ENCODE data around the gene RETREG1. TPM values are rescaled to one million over a fixed set of nuclear protein-coding genes. Genes with fewer than 3 reads are reported as not detected.
"Not testable (repeated sequence)": the region's sequence is repeated elsewhere in the genome, so short reads cannot be mapped to it uniquely, and the experiment has no call there.

Gene RETREG1, protein sequence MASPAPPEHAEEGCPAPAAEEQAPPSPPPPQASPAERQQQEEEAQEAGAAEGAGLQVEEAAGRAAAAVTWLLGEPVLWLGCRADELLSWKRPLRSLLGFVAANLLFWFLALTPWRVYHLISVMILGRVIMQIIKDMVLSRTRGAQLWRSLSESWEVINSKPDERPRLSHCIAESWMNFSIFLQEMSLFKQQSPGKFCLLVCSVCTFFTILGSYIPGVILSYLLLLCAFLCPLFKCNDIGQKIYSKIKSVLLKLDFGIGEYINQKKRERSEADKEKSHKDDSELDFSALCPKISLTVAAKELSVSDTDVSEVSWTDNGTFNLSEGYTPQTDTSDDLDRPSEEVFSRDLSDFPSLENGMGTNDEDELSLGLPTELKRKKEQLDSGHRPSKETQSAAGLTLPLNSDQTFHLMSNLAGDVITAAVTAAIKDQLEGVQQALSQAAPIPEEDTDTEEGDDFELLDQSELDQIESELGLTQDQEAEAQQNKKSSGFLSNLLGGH
- 10 to 100 TPM; 31.8 to 48.7 (median 42.0) TPM for polyA plus RNA-seq (ENCODE audit: insufficient read length in 4 of 4)

DNA sequence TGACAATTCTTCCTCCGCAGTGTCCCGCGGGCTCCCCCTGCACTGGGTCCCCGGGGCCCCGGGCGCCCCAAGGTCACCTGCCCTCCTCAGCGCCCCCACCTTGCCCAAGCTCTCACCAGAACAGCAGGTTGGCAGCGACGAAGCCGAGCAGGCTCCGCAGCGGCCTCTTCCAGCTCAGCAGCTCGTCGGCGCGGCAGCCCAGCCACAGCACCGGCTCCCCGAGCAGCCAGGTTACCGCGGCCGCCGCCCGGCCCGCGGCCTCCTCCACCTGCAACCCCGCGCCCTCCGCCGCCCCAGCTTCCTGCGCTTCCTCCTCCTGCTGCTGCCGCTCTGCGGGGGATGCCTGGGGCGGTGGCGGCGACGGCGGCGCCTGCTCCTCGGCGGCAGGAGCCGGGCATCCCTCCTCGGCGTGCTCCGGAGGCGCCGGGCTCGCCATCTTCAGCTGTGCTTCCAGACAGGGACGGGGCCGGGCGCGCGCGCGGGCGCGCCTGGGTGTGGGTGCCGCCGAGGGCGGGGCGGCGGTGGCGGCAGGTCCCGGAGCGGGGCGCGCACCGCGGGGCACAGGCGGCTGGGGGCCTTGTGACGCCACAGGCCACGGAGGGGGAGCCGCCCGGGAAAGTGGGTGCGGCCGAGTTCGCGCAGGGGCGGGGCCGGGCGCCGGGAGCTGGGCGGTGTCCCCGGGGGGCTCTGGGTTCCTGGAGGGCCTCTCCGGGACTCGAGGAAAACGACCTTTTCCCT, at the start of gene RETREG1:
RETREG1 (minus strand) TSS at position 462 of the 738 bp plus-strand sequence; CDS start at position 436, 26 bp downstream.
- DNase-seq (ENCODE audit: low read depth in 4 of 4, low spot score in 2 of 4) = no peak

GRCh38 chr5:16666130-16666882, 49.5 kb upstream of the RETREG1 start:
- DNase-seq (ENCODE audit: low read depth in 4 of 4, low spot score in 2 of 4) = no peak

DNA sequence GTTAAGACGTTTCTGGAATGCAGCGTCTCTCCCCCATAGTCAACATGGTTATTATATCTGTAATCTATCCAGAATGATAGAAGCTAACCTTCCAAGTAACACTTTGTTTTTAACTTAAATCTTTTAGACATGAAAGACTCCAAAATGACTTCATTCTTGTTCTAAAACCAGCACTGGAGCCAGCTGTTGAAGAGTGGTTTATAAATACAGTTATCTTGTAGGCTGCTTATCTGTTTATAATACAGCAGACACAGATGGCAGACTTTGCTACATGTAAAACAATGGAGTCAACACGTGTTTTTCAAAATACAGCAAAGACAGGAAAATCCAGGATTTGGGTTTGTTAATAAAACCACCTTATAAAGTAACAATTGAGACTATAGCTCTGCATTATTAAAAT, 48.8 kb upstream of the RETREG1 start:
- DNase-seq (ENCODE audit: low read depth in 4 of 4, low spot score in 2 of 4) = no peak

GRCh38 chr5:16664368-16664767, 47.6 kb upstream of the RETREG1 start:
- no peak for DNase-seq (ENCODE audit: low read depth in 4 of 4, low spot score in 2 of 4)

GRCh38 chr5:16663840-16664239, 47.0 kb upstream of the RETREG1 start:
- no peak for DNase-seq (ENCODE audit: low read depth in 4 of 4, low spot score in 2 of 4)

GRCh38 chr5:16661713-16662112, 44.9 kb upstream of the RETREG1 start:
- DNase-seq (ENCODE audit: low read depth in 4 of 4, low spot score in 2 of 4) = no peak

DNA sequence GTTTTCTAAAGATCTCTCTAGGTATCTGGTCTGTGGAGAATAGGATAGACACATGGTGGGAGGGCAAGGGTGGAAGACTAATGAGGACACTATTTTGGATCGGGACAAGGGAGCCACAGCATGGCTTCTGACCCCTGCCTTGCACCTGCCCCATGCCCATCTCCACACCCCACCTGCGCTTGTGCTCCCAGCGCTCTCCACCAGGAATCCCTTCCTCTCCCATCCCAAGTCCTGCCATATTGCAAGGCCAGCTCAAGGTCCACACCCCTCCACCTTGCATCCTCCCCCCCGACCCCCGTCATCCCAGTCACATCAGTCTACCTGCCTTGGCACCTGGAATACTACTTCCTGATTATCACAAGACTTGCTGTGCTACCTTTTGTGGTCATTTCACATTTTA, 44.2 kb upstream of the RETREG1 start:
- no peak for DNase-seq (ENCODE audit: low read depth in 4 of 4, low spot score in 2 of 4)

DNA sequence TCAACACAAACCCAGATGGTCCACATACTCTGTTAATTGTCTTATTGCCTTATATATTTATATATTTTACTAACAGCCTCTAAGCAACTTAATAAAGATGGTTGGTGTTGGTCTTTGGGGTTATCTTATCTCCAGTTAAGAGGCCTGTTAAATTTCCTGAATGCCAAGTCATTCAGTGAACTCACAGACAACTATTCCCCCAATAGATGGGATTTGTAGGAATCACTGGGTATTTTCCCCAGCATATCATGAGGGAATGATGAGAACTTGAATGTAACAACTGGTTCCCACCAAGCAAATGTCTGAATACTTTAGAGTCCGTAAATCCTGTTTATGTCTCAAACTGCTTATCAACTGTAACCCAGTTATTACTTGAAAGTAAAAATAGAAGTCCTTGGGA, 42.7 kb upstream of the RETREG1 start:
- no peak for DNase-seq (ENCODE audit: low read depth in 4 of 4, low spot score in 2 of 4)

GRCh38 chr5:16656561-16657191, 39.9 kb upstream of the RETREG1 start:
- DNase-seq (ENCODE audit: low read depth in 4 of 4, low spot score in 2 of 4) = no peak

DNA sequence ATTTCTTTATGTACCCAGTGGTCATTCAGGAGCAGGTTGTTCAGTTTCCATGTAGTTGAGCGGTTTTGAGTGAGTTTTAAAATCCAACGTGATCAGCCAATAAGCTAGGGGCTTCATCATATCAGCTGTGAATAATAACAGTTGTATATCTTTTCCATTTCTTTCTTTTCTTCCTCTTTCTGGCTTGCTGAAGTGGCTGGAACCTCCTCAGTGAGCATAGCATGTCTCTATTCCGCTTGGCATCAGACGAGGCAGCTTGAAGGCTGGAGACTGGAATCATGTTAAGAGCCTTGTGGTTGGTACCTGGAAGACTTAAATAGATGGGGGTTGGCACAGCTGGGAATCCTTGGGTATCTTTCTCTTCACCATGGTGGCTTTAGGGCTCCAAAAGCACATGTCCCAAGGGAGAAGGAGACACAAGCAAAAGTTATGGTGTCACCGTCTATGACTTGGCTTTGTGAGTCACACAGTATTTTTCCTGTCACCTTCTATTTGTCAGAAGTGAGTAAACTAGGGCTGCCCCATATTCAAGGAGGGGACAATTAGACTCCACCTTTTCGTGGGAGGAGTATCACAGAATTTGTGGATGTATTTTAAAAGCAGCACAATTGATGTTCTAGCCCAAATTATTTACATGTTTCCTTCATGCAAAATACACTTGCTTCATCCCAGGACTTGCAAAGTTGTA, 38.0 kb upstream of the RETREG1 start:
- DNase-seq (ENCODE audit: low read depth in 4 of 4, low spot score in 2 of 4) = no peak

- DNase-seq (ENCODE audit: low read depth in 4 of 4, low spot score in 2 of 4) = not testable (repeated sequence)
Measured at GRCh38 chr5:16648739-16649138, 31.9 kb upstream of the RETREG1 start.

- no peak for DNase-seq (ENCODE audit: low read depth in 4 of 4, low spot score in 2 of 4)
Measured at GRCh38 chr5:16644301-16644889, 27.6 kb upstream of the RETREG1 start.

- no peak for DNase-seq (ENCODE audit: low read depth in 4 of 4, low spot score in 2 of 4)
Measured at GRCh38 chr5:16642867-16643266, 26.1 kb upstream of the RETREG1 start.

- no peak for DNase-seq (ENCODE audit: low read depth in 4 of 4, low spot score in 2 of 4)
Measured at GRCh38 chr5:16639206-16639605, 22.4 kb upstream of the RETREG1 start.

DNA sequence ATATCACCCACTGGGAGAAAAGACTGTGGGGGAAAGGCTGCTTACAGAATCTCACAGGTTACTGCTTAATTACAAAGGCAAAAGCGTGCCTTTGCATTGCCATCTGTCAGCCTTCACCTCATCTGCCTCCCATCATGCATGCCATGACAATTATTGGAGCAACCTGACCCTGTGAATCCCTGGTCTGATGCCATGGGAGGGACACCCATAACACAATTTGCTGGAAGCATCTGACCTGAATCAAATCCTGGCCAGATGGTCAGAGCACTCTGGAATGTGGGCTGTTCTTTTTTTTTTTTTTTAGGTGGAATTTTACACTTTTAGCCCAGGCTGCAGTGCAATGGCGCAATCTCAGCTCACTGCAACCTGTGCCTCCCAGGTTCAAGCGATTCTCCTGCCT, 11.6 kb upstream of the RETREG1 start:
- no peak for DNase-seq (ENCODE audit: low read depth in 4 of 4, low spot score in 2 of 4)

DNA sequence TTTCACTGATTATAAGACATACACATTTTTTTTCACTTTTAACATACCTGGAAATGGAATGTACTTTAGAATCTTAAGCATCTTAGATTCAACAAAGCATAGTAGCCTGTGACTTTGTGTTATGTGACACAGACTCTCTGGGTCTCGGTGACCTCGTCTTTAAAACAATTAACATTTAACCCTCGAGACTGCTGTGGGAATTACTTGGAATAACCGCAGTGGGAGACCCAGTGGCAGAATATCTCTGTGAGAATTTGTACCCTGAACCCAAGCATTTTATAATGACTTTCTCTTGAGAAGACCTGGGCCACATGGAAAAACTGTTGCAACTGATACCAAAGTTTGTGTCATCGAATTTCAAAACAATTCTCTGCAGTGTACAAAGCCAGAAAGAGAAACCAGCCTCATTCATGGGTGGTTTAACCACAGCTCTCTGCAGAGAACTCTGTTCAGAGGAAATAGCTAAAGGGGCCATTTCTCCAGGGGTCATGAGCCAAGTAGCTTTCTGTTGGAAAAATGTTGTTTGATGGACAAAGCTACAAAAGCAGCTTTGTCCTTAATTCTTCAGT, 10.0 kb upstream of the RETREG1 start:
- no peak for DNase-seq (ENCODE audit: low read depth in 4 of 4, low spot score in 2 of 4)

DNA sequence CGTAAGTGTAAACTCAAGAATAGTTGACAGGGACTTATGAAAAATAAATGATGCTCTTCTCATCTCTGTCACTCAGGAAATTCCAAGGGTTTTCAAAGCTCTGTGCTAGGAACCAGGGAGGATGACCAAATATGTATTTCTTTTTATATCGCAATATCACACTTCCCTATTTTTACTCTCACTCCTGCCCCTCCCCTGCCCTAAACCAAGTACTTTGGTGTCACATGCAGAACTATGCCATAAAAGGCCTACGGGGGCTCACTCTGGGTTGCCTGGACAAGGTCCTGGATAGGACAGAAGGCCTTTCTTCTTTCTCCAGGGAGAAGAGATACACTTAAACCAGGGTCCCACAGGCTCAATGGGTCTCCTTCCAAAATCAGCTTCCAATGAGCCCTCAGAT, 8.3 kb upstream of the RETREG1 start:
- DNase-seq (ENCODE audit: low read depth in 4 of 4, low spot score in 2 of 4) = no peak

- DNase-seq (ENCODE audit: low read depth in 4 of 4, low spot score in 2 of 4) = no peak
Measured at GRCh38 chr5:16619136-16619535, 2.3 kb upstream of the RETREG1 start.

All from left renal cortex interstitium (tissue), 4 donors.